Activated effector memory CD4-positive, alpha-beta T cell treated with Interleukin-2 at 50 U/mL for 16 hours (primary cell): ENCODE results near the gene CD99.
"Not testable (repeated sequence)": the region's sequence is repeated elsewhere in the genome, so short reads cannot be mapped to it uniquely, and the experiment has no call there.

Experiments used
- DNase-seq: peaks from one replicate; pipeline ENCODE4 v3.0.0-alpha.2; 2020

Gene CD99

GRCh38 chrX:2700405-2701320, 9.6 kb downstream of the CD99 start:
- DNase-seq, result no peak

- DNase-seq, result no peak
Measured at GRCh38 chrX:2701600-2701999, 10.5 kb downstream of the CD99 start.

- DNase-seq, result no peak
Measured at GRCh38 chrX:2703991-2704369, 12.9 kb downstream of the CD99 start.

GRCh38 chrX:2705046-2705832, 14.1 kb downstream of the CD99 start:
- no peak for DNase-seq

GRCh38 chrX:2707334-2707760, 16.3 kb downstream of the CD99 start:
- DNase-seq, result peak; percentile 43

- no peak for DNase-seq
Measured at GRCh38 chrX:2708021-2708420, 16.9 kb downstream of the CD99 start.

GRCh38 chrX:2708592-2709188, 17.6 kb downstream of the CD99 start:
- no peak for DNase-seq

- DNase-seq, result no peak
Measured at GRCh38 chrX:2709556-2709955, 18.5 kb downstream of the CD99 start.

- DNase-seq, result no peak
Measured at GRCh38 chrX:2710041-2710840, 19.1 kb downstream of the CD99 start.

GRCh38 chrX:2711441-2711840, 20.3 kb downstream of the CD99 start:
- DNase-seq, result no peak

GRCh38 chrX:2712428-2712827, 21.3 kb downstream of the CD99 start:
- no peak for DNase-seq

GRCh38 chrX:2712890-2713840, 22.1 kb downstream of the CD99 start:
- no peak for DNase-seq

GRCh38 chrX:2714551-2714950, 23.5 kb downstream of the CD99 start:
- no peak for DNase-seq

GRCh38 chrX:2715066-2715600, 24.0 kb downstream of the CD99 start:
- DNase-seq, result no peak

GRCh38 chrX:2717312-2717711, 26.2 kb downstream of the CD99 start:
- DNase-seq, result no peak

- DNase-seq, result no peak
Measured at GRCh38 chrX:2718821-2719220, 27.7 kb downstream of the CD99 start.

GRCh38 chrX:2719774-2720447, 28.8 kb downstream of the CD99 start:
- no peak for DNase-seq

- DNase-seq, result no peak
Measured at GRCh38 chrX:2723286-2723879, 32.3 kb downstream of the CD99 start.

- DNase-seq, result not testable (repeated sequence)
Measured at GRCh38 chrX:2727264-2727663, 36.2 kb downstream of the CD99 start.

GRCh38 chrX:2732076-2732475, 41.0 kb downstream of the CD99 start:
- DNase-seq, result no peak
